Cardiac muscle cell (in vitro differentiated cells and primary cell): Measurements from ENCODE around the gene LRRFIP2. TPM values are rescaled to one million over a fixed set of nuclear protein-coding genes. Genes with fewer than 3 reads are reported as not detected.

Experiments used
- DNase-seq, 2 donors: peaks; one replicate each; pipeline versions ENCODE4 v3.0.0 to v3.0.0-alpha.2; 2010 to 2017; ENCODE audit warnings: low read depth in 1 of 2, low spot score in 1 of 2
- H3K27ac ChIP-seq: fragments of 200-600 bp; sonication (generic); 2 replicates; pipeline ENCODE4 v1.5.1; 2016
- H3K27me3 ChIP-seq: fragments of 200-600 bp; sonication (generic); 2 replicates; pipeline ENCODE4 v1.6.0; 2016; ENCODE audit warnings: control low read depth
- H3K36me3 ChIP-seq: fragments of 200-600 bp; sonication (generic); 2 replicates; pipeline ENCODE4 v1.5.1; 2016; ENCODE audit warnings: control low read depth
- H3K4me1 ChIP-seq: fragments of 200-600 bp; sonication (generic); 2 replicates; pipeline ENCODE4 v1.8.1; 2017; ENCODE audit warnings: low read depth, mild to moderate bottlenecking, mixed run types
- H3K4me3 ChIP-seq: fragments of 200-600 bp; sonication (generic); 2 replicates; pipeline ENCODE4 v1.5.1; 2016; ENCODE audit warnings: mild to moderate bottlenecking
- H3K9me3 ChIP-seq: fragments of 200-600 bp; sonication (generic); 2 replicates; pipeline ENCODE4 v1.5.1; 2017; ENCODE audit warnings: low read depth, mild to moderate bottlenecking, control low read depth
- CTCF ChIP-seq: IDR thresholded peaks from 2 replicates; pipeline ENCODE4 v1.5.1; 2012; ENCODE audit warnings: low read depth, mild to moderate bottlenecking, low read length
- polyA plus RNA-seq: library from polyadenylated mRNA; unstranded; fragments of >200 nt; fragmentation: Nextera tagmentation; extraction: Ambion mirVana; gene quantifications from 2 replicates; pipeline ENCODE4 v1.2.1, GENCODE V29; 2016
- total RNA-seq: library from RNA; depleted of rRNA; stranded (reverse); fragments of >200 nt; gene quantifications from 2 replicates; pipeline ENCODE4 v1.2.3, GENCODE V29; 2016

Gene LRRFIP2
- total and polyA plus RNA-seq, 2 experiments from 2014 or later: 55.9 to 92.6 TPM

GRCh38 chr3:37075955-37076354 is 98.4 kb downstream of the LRRFIP2 start:
- H3K27ac ChIP-seq: no peak overlapping the region
- H3K9me3 ChIP-seq: no peaks in the 10 kb centered on the region
- no peaks in the 10 kb centered on the region for H3K4me1 ChIP-seq
- no peaks in the 10 kb centered on the region for H3K27me3 ChIP-seq
- no peak for TF ChIP-seq CTCF
- no peak for DNase-seq
- peaks cover 8% of the 10 kb centered on the region for H3K36me3 ChIP-seq
- H3K4me3 ChIP-seq: no peak overlapping the region

- H3K4me3 ChIP-seq: no peak overlapping the region
- no peaks in the 10 kb centered on the region for H3K9me3 ChIP-seq
- no peak for TF ChIP-seq CTCF
- peaks cover 8% of the 10 kb centered on the region for H3K36me3 ChIP-seq
- peak overlapping the region; percentile 17 for H3K27ac ChIP-seq
- H3K4me1 ChIP-seq: no peaks in the 10 kb centered on the region
- DNase-seq: peak in 1 of 2 donors; percentile 73
- no peaks in the 10 kb centered on the region for H3K27me3 ChIP-seq
Observed at GRCh38 chr3:37074178-37074577, 100.2 kb downstream of the LRRFIP2 start.

GRCh38 chr3:37072892-37073291 is 101.5 kb downstream of the LRRFIP2 start:
- Histone ChIP-seq H3K4me1 (no peaks in the 10 kb centered on the region), H3K9me3 (no peaks in the 10 kb centered on the region), H3K4me3 (no peak overlapping the region), H3K27ac (no peak overlapping the region), H3K27me3 (no peaks in the 10 kb centered on the region), H3K36me3 (peaks cover 11% of the 10 kb centered on the region)
- peak in 1 of 2 donors; percentile 94 for DNase-seq
- TF ChIP-seq CTCF: no peak

DNA sequence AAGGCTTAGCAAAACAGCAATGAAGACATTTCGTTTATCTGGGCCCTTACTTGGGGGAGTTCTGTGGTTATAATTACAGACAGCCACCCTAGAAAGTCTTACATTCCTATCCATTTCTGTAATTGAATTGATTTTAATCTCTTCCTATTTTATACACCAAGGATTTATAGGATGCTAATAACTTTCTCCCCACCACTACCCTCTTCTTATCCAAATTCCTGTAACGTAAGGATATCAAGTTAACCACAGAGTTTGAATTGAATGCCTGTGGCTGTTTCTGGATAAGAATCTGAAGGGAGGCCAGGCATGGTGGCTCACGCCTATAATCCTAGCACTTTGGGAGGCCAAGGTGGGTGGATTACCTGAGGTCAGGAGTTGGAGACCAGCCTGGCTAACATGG is 102.5 kb downstream of the LRRFIP2 start:
- H3K9me3 ChIP-seq: no peaks in the 10 kb centered on the region
- peak in 1 of 2 donors; percentile 38 for DNase-seq
- no peaks in the 10 kb centered on the region for H3K4me1 ChIP-seq
- peaks cover 11% of the 10 kb centered on the region for H3K36me3 ChIP-seq
- H3K27ac ChIP-seq: no peak overlapping the region
- TF ChIP-seq CTCF: no peak
- no peaks in the 10 kb centered on the region for H3K27me3 ChIP-seq
- H3K4me3 ChIP-seq: no peak overlapping the region

DNA sequence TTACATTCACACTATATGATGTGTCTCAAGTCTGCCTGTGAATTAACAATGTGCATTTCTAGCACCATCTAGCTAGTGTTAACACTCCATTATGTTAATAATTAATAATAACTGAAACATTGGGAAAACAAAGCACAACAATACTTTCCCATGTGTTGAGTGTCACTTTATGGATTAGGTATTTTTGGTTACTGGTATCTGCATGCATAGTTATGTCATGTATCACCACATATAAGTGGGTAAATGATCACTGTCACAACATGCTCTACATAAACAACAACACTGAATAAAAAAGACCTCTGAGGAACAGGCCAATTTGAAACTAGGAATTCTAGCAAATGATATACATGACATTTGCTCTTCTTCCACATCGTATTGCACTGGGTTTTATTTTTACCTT is 106.4 kb downstream of the LRRFIP2 start:
- DNase-seq: no peak
- H3K36me3 ChIP-seq: peaks cover 7% of the 10 kb centered on the region
- no peak overlapping the region for H3K4me3 ChIP-seq
- H3K27me3 ChIP-seq: no peaks in the 10 kb centered on the region
- no peaks in the 10 kb centered on the region for H3K9me3 ChIP-seq
- no peaks in the 10 kb centered on the region for H3K4me1 ChIP-seq
- TF ChIP-seq CTCF: no peak
- no peak overlapping the region for H3K27ac ChIP-seq

- no peak for DNase-seq
- no peak overlapping the region for H3K4me3 ChIP-seq
- TF ChIP-seq CTCF: no peak
- no peaks in the 10 kb centered on the region for H3K27me3 ChIP-seq
- H3K4me1 ChIP-seq: no peaks in the 10 kb centered on the region
- no peak overlapping the region for H3K27ac ChIP-seq
- H3K36me3 ChIP-seq: peaks cover 7% of the 10 kb centered on the region
- H3K9me3 ChIP-seq: no peaks in the 10 kb centered on the region
Observed at GRCh38 chr3:37067577-37067976, 106.8 kb downstream of the LRRFIP2 start.
